Muscle layer of duodenum (tissue), 2 donors: ENCODE measurements around the gene ZNF750.
A peak's percentile ranks its signal among the peaks of the same experiment; 100 is the strongest.

Experiments used
- H3K27ac ChIP-seq: one replicate; pipeline ENCODE4 v1.7.0; 2013; ENCODE audit warnings: mild to moderate bottlenecking, low read length
- H3K27me3 ChIP-seq: one replicate; pipeline ENCODE4 v1.7.0; 2013; ENCODE audit warnings: low read depth, mild to moderate bottlenecking, control low read depth, low read length
- H3K36me3 ChIP-seq, 2 donors: one replicate each; pipeline ENCODE4 v1.7.0; 2013; ENCODE audit warnings: low read length in 2 of 2, control low read depth in 1 of 2, mild to moderate bottlenecking in 1 of 2; ENCODE audit not compliant: insufficient read depth in 2 of 2, control insufficient read depth in 1 of 2
- H3K4me1 ChIP-seq, 2 donors: one replicate each; pipeline ENCODE4 v1.7.0; 2013; ENCODE audit warnings: low read length in 2 of 2, mild to moderate bottlenecking in 2 of 2, control low read depth in 1 of 2, moderate library complexity in 1 of 2; ENCODE audit not compliant: insufficient read depth in 2 of 2, control insufficient read depth in 1 of 2
- H3K4me3 ChIP-seq, 2 donors: one replicate each; pipeline ENCODE4 v1.7.0; 2013; ENCODE audit warnings: low read length in 2 of 2, low read depth in 1 of 2, mild to moderate bottlenecking in 1 of 2
- H3K9me3 ChIP-seq, 2 donors: one replicate each; pipeline ENCODE4 v1.7.0; 2013; ENCODE audit warnings: low read length in 2 of 2, control low read depth in 1 of 2, mild to moderate bottlenecking in 1 of 2; ENCODE audit not compliant: control insufficient read depth in 1 of 2
- donor health status: healthy.

ZNF750 gene

DNA sequence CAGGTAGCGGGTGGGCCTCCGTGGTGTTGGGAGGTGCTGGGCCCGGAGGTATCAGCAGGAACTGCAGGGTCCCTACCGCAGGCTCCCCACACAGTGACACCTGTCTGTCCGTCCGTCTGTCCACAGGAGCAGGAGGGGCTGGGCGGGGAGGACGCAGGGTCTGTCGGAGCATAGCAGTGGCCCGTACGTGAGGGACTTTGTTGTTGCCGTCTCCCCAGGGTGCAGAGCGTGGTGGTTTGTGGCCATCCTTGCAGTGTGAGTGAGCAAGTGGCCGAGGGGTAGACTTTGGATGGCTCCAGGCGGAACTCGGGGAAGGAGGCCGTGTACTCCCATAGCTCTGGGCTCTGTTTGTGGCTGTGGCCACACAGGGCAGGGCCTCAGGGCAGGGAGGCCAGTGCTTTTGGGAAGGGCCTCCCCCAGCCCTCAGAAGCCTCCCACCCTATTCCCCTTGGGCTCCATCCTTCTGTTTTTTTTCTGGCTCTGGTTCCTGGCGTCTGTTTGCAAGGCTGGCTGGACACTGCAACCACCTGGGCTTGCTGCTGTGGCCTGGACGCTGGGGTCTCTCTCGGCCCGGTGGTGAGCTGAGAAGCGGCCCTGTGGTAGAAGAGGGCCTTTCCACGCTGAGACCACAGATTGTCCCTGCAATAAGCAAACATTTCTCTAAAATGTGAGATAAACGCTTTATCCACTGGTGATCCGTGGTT, 41.0 kb upstream of the ZNF750 start:
- Histone ChIP-seq H3K27ac (no peak overlapping the region), H3K36me3 (peaks cover 0 to 3% of the 10 kb centered on the region in 2 donors), H3K4me1 (peaks cover 10 to 20% of the 10 kb centered on the region in 2 donors), H3K4me3 (peak overlapping the region in 1 of 2 donors; percentile 6), H3K9me3 (no peaks in the 10 kb centered on the region), H3K27me3 (no peaks in the 10 kb centered on the region)

DNA sequence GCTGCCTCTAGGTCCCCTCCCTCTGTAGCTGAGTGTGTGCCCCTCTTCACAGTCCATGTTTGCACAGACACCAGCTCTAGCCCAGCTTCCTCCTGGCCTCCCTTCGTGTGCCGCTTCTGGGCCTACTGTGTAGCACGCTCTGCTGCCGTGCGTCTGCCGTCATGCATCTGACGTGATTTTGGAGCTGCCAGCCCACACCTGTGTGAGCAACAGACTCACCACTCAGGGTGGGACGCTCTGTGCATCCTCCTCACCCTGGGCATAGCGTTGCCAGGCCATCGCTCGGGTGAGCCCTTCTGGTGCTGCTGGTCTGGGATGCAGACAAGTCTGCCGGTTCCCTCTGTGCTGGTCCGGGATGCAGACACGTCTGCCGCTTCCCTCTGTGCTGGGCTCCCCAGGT, 39.4 kb upstream of the ZNF750 start:
- Histone ChIP-seq H3K27me3 (no peaks in the 10 kb centered on the region), H3K4me3 (no peak overlapping the region), H3K36me3 (peaks cover 0 to 2% of the 10 kb centered on the region in 2 donors), H3K4me1 (peaks cover 10 to 20% of the 10 kb centered on the region in 2 donors), H3K9me3 (no peaks in the 10 kb centered on the region), H3K27ac (no peak overlapping the region)

DNA sequence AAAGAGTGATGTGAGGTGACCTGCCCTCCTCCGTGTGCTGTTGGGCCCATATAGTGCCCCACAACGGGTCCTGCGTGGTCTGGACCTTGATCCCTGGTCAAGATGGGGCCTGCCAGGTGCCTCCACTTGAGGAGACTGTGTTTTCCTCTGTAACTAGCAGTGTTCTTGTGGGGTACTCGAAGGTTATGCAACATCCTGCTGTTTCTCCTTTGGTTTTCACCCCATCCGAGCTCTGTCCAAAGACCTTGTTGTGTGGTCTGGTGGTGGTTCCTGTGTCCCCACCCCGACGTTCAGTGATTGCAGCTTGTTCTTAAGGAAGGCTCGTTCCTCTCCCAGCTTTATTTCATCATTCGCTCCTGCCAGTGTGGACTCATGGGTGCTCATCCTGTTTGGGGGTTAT, 38.7 kb upstream of the ZNF750 start:
- Histone ChIP-seq H3K36me3 (no peaks in the 10 kb centered on the region), H3K27me3 (no peaks in the 10 kb centered on the region), H3K27ac (no peak overlapping the region), H3K4me1 (peaks cover 10 to 20% of the 10 kb centered on the region in 2 donors), H3K9me3 (no peaks in the 10 kb centered on the region), H3K4me3 (no peak overlapping the region)

DNA sequence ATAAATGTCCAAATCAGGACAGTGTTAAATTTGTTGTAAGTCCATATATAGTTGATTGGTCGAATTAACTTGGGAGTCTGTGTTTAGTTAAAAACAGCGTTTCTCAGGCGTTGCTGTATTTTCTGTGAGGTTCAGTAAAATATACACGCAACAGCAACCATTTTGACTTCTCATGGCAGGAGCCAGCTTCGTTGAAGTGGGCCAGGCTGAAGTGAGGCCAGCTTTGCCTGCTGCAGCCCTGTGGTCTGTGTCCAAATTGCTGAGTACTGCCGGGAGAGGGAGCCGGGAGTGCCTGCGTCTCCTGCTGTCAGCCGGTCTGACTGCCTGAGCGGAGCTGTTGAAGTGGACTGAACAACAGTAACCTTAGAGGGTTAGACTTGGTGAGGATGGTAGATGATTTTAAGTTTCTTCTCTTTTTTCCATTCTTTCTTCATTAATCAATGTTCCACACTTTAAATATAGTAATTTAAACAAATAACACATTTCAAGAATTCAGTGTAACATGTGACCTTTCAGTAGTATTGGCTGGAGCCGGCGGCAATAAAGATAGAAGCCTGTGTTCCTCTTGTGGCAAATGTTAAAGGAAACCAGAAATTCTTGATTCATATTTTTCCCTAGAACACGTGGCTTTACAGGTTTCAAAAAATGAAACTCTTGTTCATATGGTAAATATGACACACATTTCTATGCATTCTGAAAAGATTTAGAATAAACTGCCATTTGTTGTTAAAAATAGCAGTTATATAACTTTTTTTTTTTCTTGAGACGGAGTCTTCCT, 37.0 kb upstream of the ZNF750 start:
- peaks cover 0 to 5% of the 10 kb centered on the region in 2 donors for H3K36me3 ChIP-seq

DNA sequence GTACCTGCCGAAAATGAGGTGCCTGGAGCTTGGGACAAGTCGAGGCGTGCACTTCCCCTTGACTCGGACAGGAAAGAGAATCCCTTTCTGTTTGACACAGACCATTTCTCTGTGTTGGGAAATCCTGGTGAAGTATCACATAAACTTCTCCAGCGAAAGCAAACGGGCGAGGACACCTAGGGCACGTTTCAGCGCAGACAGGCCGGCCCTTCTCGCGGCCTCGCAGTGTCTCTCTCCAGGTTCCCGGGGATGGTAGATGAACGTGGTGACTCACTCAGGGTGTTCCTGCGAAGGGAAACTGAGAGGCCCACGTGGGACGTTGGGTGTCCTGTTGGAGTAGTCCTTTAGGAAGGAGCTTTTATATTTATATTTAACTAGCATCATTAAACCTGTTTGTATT, 36.3 kb upstream of the ZNF750 start:
- H3K36me3 ChIP-seq = peaks cover 0 to 12% of the 10 kb centered on the region in 2 donors
- H3K9me3 ChIP-seq = no peaks in the 10 kb centered on the region
- H3K27me3 ChIP-seq = no peaks in the 10 kb centered on the region
- peaks cover 0 to 10% of the 10 kb centered on the region in 2 donors for H3K4me1 ChIP-seq
- no peak overlapping the region for H3K4me3 ChIP-seq
- peak overlapping the region; percentile 41 for H3K27ac ChIP-seq

More for the DNA sequence above, 37.0 kb upstream of the ZNF750 start:
- H3K4me3 ChIP-seq = no peak overlapping the region
- no peaks in the 10 kb centered on the region for H3K9me3 ChIP-seq
- H3K27ac ChIP-seq = peak overlapping the region; percentile 41
- H3K4me1 ChIP-seq = peaks cover 2 to 15% of the 10 kb centered on the region in 2 donors
- H3K27me3 ChIP-seq = no peaks in the 10 kb centered on the region

DNA sequence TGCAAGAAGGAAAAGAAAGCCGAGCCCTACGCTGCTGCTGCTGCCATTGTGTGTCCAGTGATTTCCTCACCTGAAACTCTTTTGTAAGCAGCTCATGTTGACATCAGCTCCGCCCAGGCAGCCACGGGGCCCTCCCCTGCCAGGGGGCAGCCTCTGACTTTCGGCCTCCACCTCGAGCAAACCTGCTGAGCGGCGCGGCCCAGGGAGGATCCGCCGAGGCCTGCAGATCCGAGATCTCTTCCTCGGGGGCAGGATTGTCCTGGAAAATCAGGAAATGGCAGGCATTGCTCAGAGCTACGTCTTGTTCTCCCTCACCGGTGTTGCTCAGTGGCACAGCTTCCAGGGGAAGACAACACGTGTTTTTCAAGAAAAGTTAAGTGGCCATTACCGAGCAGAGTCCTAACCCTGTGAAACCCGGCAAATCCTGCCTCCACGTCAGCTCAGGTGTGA, 35.6 kb upstream of the ZNF750 start:
- H3K4me1 ChIP-seq = peaks cover 0 to 6% of the 10 kb centered on the region in 2 donors
- H3K9me3 ChIP-seq = no peaks in the 10 kb centered on the region
- no peak overlapping the region for H3K27ac ChIP-seq
- H3K27me3 ChIP-seq = no peaks in the 10 kb centered on the region
- peaks cover 0 to 19% of the 10 kb centered on the region in 2 donors for H3K36me3 ChIP-seq
- H3K4me3 ChIP-seq = no peak overlapping the region

DNA sequence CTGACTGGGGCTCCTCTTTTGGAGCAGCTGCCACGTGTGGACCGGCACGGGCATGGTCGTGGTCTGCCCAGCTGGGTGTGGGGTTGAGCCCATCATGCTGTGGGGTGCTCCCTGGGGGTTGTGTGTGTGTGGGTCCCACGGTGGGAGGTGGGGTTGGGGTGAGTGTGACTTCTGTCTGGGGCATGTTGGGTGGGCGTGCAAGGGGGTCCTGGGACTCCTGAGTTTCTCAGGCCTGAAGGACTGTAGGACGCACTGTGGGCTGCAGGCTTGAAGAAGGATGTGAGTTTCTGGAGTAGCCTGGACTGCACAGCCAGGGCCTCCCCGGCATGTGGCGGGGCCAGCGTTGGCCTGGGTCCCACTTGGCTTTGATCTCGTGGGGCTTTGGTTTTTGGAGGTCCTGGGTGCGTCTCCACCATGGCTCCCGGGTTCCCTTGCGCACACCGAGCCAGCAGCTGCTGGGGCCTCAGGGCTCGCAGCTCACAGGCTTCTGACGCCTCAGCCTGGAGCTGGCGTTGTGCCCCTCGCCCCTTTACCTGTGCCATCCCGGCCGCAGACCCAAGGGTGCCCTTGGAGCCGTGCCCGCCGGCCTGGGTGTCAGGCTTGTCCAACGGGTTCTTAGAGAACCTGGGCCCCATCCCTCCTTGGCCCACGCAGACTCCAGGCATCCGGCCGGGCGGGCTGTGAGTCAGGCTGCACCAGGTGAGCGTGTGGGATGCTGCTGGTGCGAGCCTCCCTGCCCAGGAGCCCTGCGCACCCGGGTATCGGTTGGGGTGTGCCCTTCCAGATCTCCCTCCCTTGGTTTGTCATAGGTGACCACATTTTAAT, 34.4 kb upstream of the ZNF750 start:
- H3K36me3 ChIP-seq = peaks cover 0 to 21% of the 10 kb centered on the region in 2 donors
- no peak overlapping the region for H3K27ac ChIP-seq
- no peak overlapping the region for H3K4me3 ChIP-seq
- no peaks in the 10 kb centered on the region for H3K27me3 ChIP-seq
- no peaks in the 10 kb centered on the region for H3K9me3 ChIP-seq
- H3K4me1 ChIP-seq = peaks cover 0 to 6% of the 10 kb centered on the region in 2 donors

DNA sequence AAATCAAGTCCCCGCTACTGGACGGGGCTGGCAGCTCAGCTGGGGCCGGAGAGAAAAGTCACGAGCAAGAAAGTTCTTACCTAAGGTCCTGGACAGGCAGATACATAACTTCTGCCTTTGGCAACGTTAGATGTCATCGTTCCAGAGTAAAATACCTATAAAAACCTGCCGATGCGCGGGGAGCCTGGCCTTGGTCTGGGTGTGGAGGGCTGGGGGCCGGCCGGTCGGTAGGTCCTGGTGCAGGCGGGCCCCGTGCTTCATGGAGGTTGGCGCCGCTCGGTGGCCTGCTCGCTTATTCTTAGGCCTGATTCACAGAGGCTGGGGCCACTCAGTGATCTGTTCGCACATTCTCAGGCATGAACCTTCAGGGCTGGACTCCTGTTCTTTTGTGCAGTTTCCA, 33.7 kb upstream of the ZNF750 start:
- Histone ChIP-seq H3K4me1 (peaks cover 0 to 6% of the 10 kb centered on the region in 2 donors), H3K36me3 (peaks cover 0 to 21% of the 10 kb centered on the region in 2 donors), H3K27me3 (no peaks in the 10 kb centered on the region), H3K4me3 (no peak overlapping the region), H3K27ac (no peak overlapping the region), H3K9me3 (no peaks in the 10 kb centered on the region)

DNA sequence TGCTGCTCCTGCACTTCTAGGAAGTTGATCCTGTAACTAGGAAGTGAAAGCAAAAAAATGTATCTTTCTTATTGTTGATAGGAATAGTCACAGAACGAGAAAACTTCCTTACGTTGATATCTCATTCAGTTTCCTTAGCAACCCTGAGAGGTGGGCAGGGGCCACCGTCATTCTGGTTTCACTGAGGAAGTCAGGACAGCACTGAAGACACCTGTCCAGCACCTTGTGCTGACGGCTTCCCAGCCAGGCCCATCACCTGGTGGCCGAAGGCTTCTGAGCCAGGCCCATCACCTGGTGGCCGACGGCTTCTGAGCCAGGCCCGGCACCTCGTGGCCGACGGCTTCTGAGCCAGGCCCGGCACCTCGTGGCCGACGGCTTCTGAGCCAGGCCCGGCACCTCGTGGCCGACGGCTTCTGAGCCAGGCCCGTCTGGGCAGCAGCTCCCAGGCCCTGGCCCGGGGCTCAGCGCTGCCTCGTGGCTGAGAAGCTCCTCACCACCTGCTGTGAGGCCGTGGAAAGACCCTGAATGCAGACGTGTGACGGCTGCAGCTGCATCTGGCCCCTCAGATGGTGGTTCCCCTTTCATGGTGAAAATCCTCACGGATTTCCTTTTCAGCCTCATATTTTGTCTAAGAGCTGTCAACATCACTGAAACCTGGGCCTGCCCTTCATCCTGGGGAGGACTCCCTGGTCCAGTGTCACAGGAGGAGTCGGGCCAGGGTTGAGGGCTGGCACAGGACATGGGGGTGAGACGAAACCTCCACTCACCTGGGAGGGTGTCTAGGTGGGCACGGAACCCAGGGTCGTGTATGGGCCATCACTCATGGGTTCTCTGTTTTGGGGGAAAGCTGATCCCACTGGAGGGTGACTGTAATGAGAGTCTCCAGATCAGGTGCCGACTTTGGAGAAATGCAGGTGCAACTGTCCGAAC, 33.0 kb upstream of the ZNF750 start:
- Histone ChIP-seq H3K4me1 (peaks cover 0 to 6% of the 10 kb centered on the region in 2 donors), H3K27ac (no peak overlapping the region), H3K9me3 (no peaks in the 10 kb centered on the region), H3K4me3 (no peak overlapping the region), H3K27me3 (no peaks in the 10 kb centered on the region), H3K36me3 (peaks cover 0 to 21% of the 10 kb centered on the region in 2 donors)

DNA sequence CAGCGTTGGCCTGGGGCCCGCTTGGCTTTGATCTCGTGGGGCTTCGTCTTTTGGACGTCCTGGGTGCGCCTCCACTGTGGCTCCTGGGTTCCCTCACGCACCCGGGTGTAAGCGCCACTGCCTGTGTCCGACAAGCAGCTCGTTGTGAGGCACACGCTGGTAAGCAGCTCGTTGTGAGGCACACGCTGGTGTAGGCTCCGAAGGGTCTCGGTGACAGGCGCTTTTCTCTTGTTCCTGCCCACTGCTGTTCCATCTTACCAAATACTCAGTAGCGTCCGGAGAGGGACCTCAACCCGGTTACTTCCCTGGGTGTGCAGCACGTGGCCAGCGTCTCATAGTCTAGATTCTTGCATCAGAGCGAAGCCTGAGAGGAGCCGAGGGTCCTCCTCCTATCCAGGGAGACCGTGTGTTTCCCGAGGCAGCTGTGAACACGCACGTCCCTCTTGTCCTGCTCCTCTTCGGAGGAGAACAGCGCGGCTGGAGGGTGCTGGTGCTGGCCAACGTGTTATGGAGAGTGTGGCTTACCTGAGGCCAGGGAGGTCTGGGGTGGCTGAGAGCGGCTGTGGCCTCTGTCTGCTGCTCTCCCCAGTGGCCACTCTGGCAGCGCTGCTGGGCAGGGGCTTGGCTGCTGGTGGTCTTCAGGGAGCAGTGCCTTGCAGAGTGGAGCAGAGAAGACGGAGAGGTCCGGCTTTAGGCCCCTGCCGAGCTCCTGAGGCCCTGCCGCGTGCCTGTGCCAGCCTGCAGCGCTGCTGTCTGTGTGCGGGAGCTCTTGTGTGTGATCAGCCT, 32.1 kb upstream of the ZNF750 start:
- peaks cover 0 to under 1% of the 10 kb centered on the region in 2 donors for H3K4me1 ChIP-seq
- H3K27me3 ChIP-seq = no peaks in the 10 kb centered on the region
- H3K27ac ChIP-seq = no peak overlapping the region
- H3K9me3 ChIP-seq = no peaks in the 10 kb centered on the region
- peaks cover 0 to 21% of the 10 kb centered on the region in 2 donors for H3K36me3 ChIP-seq
- no peak overlapping the region for H3K4me3 ChIP-seq
